ENCODE measurements around the gene ZNF217.
"Not testable (repeated sequence)": the region's sequence is repeated elsewhere in the genome, so short reads cannot be mapped to it uniquely, and the experiment has no call there.

Gene ZNF217

GRCh38 chr20:53581444-53582250, 12.0 kb downstream of the ZNF217 start:
- no peak for DNase-seq

- DNase-seq = no peak
Measured at GRCh38 chr20:53580376-53581111, 13.1 kb downstream of the ZNF217 start.

- DNase-seq = peak; percentile 52
Measured at GRCh38 chr20:53579581-53580375, 13.9 kb downstream of the ZNF217 start.

GRCh38 chr20:53579266-53579580, 14.4 kb downstream of the ZNF217 start:
- no peak for DNase-seq

GRCh38 chr20:53578492-53579222, 15.0 kb downstream of the ZNF217 start:
- DNase-seq = peak; percentile 96

GRCh38 chr20:53576586-53577318, 16.9 kb downstream of the ZNF217 start:
- no peak for DNase-seq

- no peak for DNase-seq
Measured at GRCh38 chr20:53576195-53576580, 17.5 kb downstream of the ZNF217 start.

- DNase-seq = no peak
Measured at GRCh38 chr20:53575481-53576194, 18.0 kb downstream of the ZNF217 start.

- DNase-seq = no peak
Measured at GRCh38 chr20:53574819-53575218, 18.8 kb downstream of the ZNF217 start.

GRCh38 chr20:53574259-53574789, 19.3 kb downstream of the ZNF217 start:
- no peak for DNase-seq

- DNase-seq = no peak
Measured at GRCh38 chr20:53571555-53572286, 21.9 kb downstream of the ZNF217 start.

- peak; percentile 16 for DNase-seq
Measured at GRCh38 chr20:53570446-53571276, 23.0 kb downstream of the ZNF217 start.

GRCh38 chr20:53569606-53570307, 23.9 kb downstream of the ZNF217 start:
- no peak for DNase-seq

GRCh38 chr20:53569005-53569404, 24.6 kb downstream of the ZNF217 start:
- DNase-seq = no peak

GRCh38 chr20:53568351-53568750, 25.3 kb downstream of the ZNF217 start:
- no peak for DNase-seq

GRCh38 chr20:53567379-53567917, 26.2 kb downstream of the ZNF217 start:
- DNase-seq = no peak

- DNase-seq = not testable (repeated sequence)
Measured at GRCh38 chr20:53566623-53567022, 27.0 kb downstream of the ZNF217 start.

GRCh38 chr20:53565254-53565653, 28.4 kb downstream of the ZNF217 start:
- DNase-seq = no peak

Data from hematopoietic multipotent progenitor cell treated with erythropoietin and hydrocortisone succinate and interleukin-3 and kit ligand, for 4 days (in vitro differentiated cells).